Measurements from ENCODE around the gene AVPR1B. TPM values are rescaled to one million over a fixed set of nuclear protein-coding genes. Genes with fewer than 3 reads are reported as not detected.

AVPR1B gene
- total and polyA plus RNA-seq, 2 of the 13 experiments (the other 11 are each of a cell fraction or from before 2014, with no cell fraction given) = 0.05 TPM; not detected in 1

Small RNA genes within 50 kb of the gene (small RNA-seq; reads per million reads assigned to genes)
- 0 reads per million in 3 experiments for gene RF00271 (ENCODE audit: insufficient read depth in 2 of 3, insufficient read length in 3 of 3, low read depth in 2 of 3, low replicate concordance in 1 of 3)

Other genes with a start within 250 kb of the AVPR1B start
- 0.04 and 0.15 TPM in 2 replicates for gene SLC26A9, start 173.9 kb downstream of the AVPR1B start, total RNA-seq (2016; rRNA removed; fragmentation: Illumina TruSeq; extraction: Trizol)
- 0.03 and 0.11 TPM in 2 replicates for gene SLC26A9, start 173.9 kb downstream of the AVPR1B start, polyA plus RNA-seq (2011; rRNA removed)
- 0.34 and 0.46 TPM in 2 replicates for gene RAB7B, start 114.0 kb downstream of the AVPR1B start, total RNA-seq (2016; rRNA removed; fragmentation: Illumina TruSeq; extraction: Trizol)
- gene RAB7B, start 114.0 kb downstream of the AVPR1B start, polyA plus RNA-seq (2011; rRNA removed) = 0.05 and 0.39 TPM in 2 replicates
- gene CTSE, start 93.5 kb downstream of the AVPR1B start, total RNA-seq (2016; rRNA removed; fragmentation: Illumina TruSeq; extraction: Trizol) = 0.69 and 0.95 TPM in 2 replicates
- gene CTSE, start 93.5 kb downstream of the AVPR1B start, polyA plus RNA-seq (2011; rRNA removed) = 0.37 and 0.50 TPM in 2 replicates
- 1.6 and 2.7 TPM in 2 replicates for gene RHEX, start 64.2 kb downstream of the AVPR1B start, total RNA-seq (2016; rRNA removed; fragmentation: Illumina TruSeq; extraction: Trizol)
- 1.3 and 1.4 TPM in 2 replicates for gene RHEX, start 64.2 kb downstream of the AVPR1B start, polyA plus RNA-seq (2011; rRNA removed)
- gene FAM72A, start 85.5 kb upstream of the AVPR1B start, total RNA-seq (2016; rRNA removed; fragmentation: Illumina TruSeq; extraction: Trizol) = 7.1 and 10.1 TPM in 2 replicates
- gene FAM72A, start 85.5 kb upstream of the AVPR1B start, polyA plus RNA-seq (2011; rRNA removed) = 4.4 and 11.1 TPM in 2 replicates
- gene SRGAP2, start 86.2 kb upstream of the AVPR1B start, total RNA-seq (2016; rRNA removed; fragmentation: Illumina TruSeq; extraction: Trizol) = 24.0 and 25.2 TPM in 2 replicates
- gene SRGAP2, start 86.2 kb upstream of the AVPR1B start, polyA plus RNA-seq (2011; rRNA removed) = 10.0 and 11.5 TPM in 2 replicates